GM18502 (cell line): ENCODE data around the gene LRIG2.
"Not testable (repeated sequence)": the region's sequence is repeated elsewhere in the genome, so short reads cannot be mapped to it uniquely, and the experiment has no call there.

Source experiments
- ATAC-seq: cut with Tn5 transposase; IDR thresholded peaks from one replicate; pipeline ENCODE4 v1.9.1; 2021; ENCODE audit warnings: mild to moderate bottlenecking; ENCODE audit not compliant: unreplicated experiment, poor library complexity

The LRIG2 gene

GRCh38 chr1:113072757-113073478, at the start of gene LRIG2:
LRIG2 (plus strand) TSS chr1:113073198; CDS start chr1:113073407, 209 bp downstream.
- ATAC-seq: peak; percentile 96

GRCh38 chr1:113023316-113023715, 49.7 kb upstream of the LRIG2 start:
- ATAC-seq: not testable (repeated sequence)

DNA sequence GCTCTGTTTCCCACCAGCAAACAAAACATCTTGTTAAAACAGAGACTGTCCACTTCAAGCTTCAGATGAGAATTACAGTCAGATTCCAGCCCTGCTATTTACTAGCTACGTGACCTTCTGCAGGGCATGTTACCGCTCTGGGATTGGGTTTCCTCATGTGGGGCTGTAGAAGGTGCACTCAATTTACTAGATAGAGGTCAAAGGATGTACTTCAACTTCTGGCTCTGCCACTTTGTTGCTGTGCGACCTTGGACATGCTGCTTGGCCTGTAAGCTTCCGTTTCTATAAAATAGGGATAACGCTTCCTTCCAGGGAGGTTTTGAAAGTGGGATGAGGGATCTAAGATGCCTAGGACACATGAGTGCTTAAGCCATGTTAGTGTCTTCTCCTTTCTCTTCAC, 46.0 kb upstream of the LRIG2 start:
- ATAC-seq: no peak

DNA sequence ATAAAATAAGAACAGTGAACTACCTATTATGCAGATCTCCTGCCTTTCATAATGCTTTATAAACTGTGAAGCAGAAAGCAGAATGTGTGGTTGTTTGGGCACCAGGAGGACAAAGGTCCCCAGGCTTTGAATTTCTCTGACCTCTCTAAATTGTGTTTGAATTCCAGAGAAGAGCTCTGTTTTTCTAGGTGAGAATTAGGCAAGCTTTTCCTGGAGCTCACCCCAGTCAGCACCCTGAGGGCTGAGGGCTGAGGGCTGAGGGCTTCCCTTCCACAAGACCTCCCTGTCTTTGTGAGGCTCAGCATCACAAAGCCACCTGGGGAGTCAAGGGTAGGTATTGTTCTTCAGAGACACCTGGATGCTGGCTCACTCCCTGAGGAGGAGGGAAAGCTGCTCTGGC, 45.5 kb upstream of the LRIG2 start:
- ATAC-seq: no peak

DNA sequence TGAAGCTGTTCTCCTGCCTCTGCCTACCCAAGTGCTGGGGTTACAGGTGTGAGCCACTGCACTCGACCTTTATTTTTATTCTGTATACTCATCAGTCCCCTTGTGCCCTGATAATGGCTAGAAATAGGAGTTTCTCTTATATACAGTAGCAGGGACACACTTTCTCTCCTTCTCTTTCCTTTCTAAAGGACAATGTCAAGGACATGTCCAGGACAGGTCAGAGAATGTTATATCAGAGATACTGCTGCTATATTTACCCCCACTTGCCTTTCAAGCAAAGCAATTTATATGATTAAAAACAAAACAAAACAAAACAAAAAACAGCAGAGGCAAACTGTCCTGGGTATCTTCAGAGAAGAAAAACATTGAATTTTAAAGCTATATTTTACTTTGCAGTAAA, 43.2 kb upstream of the LRIG2 start:
- ATAC-seq: no peak

- peak; percentile 63 for ATAC-seq
These were observed 41.6 kb upstream of the LRIG2 start for GRCh38 chr1:113031171-113031933.

DNA sequence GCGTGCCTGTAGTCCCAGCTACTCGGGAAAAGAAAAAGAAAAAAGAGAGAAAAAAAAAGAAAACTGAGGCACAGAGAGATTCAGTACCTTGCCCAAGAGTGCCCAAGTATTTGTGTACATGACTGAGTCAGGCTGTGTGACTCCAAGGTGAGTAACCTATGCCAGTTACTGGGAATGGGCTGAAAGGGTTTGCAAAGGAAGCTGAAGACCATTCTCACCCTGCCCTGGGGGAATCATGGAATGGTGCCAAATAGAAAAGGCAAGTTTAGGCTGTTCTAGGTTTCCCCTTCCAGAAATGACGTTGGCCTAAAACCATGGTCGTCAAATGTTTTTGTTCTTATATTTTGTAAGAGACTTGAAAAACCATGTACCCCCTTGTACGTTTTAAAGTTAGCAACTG, 37.9 kb upstream of the LRIG2 start:
- no peak for ATAC-seq

GRCh38 chr1:113036639-113037321, 36.2 kb upstream of the LRIG2 start:
- ATAC-seq: no peak

DNA sequence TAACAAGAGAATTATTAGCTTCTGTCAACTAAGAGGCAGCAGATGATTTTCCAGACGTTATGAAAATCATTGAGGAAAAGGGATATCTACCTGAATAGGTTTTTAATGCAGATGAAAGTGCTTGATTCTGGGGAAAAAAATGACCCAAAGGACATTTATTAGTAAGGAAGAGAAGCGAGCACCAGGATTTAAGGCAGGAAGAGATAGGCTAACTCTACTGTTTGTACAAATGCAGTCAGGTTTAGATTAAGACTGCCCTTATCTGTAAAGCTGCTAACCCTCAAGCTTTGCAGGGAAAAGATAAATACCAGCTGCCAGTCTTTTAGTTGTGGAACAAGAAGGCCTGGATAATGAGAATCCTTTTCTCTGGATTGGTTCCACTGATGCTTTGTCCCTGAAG, 33.0 kb upstream of the LRIG2 start:
- ATAC-seq: no peak

DNA sequence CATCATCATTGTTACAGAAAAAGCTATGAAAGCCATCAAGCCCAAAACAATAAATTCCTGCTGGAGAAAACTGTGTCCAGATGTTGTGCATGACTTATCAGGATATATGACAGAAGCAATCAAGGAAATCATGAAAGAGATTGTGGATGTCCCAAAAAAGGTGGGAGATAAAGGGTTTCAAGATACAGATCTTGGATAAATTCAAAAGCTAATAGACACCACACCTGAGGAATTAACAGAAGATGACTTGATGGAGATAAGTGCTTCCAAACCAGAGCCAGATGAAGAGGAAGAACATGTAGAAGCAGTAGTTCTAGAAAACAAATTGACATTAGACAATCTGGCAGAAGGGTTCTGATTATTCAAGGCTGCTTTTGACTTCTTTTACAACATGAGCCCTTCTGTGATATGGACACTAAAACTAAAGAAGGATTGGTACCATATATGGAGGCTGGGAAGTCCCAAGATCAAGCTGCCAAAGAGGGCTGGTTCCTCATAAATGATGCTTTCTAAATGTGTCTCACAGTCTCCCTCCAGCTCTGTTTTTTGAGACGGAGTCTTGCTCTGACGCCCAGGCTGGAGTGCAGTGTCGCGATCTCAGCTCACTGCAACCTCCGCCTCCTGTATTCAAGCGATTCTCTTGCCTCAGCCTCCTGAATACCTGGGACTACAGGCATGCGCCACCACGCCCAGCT, 32.1 kb upstream of the LRIG2 start:
- ATAC-seq: no peak

- peak; percentile 10 for ATAC-seq
These were observed 31.3 kb upstream of the LRIG2 start for GRCh38 chr1:113041569-113042284.

DNA sequence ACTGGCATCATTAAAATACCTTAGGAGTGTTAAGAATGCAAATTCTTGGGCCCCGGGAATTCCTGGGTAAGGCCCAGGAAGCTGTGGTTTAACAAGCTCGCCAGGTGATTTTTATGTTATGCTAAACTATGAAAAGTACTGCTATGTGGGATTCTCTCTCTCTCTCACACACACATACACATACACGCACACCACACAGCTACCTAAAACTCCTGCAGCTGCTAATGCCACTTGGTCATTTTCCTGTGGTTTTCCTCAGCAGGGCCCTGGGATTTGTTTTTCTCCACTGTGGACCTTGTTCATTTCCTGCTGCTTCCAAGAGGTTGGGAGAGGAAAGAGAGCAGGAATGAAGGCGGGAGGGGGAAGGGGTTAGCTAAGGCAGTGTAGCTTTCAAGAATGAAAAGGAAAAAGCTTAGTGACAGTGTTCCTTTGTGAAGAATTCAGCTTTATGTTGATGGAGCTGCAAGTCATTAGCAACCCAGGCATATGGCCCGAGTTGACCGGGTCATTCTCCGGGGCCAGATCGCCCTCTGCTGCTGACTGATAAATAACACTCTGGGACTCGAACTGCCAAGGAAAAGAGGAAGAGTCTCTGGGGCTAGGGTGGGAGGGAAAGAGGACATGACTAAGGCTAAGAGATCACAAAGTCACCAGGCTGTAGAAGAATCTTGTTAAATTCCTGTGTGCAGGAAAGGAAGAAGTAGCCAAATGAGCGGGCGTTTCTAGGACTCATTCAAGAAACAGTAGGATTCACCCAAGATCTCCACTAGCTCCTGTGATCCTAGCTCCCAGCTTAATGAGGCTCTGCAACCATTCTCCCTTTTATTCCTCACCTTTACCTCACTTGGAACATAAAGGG, 30.5 kb upstream of the LRIG2 start:
- peak; percentile 80 for ATAC-seq

DNA sequence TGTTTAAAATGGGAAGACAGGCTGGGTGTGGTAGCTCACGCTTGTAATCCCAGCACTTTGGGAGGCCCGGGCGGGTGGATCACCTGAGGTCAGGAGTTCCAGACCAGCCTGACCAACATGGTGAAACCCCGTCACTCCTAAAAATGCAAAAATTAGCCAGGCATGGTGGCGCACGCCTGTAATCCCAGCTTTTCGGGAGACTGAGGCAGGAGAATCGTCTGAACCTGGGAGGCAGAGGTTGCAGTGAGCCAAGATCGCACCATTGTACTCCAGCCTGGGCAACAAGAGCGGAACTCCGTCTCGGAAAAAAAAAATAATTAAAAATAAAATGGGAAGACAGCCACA, 29.9 kb upstream of the LRIG2 start:
- not testable (repeated sequence) for ATAC-seq

DNA sequence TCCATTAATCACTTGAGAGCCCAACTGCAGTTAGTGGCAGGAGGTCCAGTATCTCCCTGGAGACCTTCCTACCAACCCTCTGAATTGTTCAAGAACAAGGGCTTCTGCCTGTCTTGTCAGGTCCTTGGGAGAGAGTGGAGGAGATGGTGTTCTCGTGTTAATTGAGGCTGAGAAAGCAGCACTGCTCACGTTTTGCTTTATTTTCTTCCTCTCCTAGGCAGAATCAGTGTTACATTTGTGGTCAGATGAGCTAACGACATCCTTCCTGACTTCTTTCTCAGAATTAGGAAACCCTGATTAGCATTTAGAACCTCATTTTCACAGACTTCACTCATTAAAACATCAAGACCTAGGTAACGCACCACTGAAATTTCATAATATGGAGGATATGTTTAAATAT, 26.4 kb upstream of the LRIG2 start:
- ATAC-seq: no peak

GRCh38 chr1:113048064-113048463, 24.9 kb upstream of the LRIG2 start:
- ATAC-seq: no peak

DNA sequence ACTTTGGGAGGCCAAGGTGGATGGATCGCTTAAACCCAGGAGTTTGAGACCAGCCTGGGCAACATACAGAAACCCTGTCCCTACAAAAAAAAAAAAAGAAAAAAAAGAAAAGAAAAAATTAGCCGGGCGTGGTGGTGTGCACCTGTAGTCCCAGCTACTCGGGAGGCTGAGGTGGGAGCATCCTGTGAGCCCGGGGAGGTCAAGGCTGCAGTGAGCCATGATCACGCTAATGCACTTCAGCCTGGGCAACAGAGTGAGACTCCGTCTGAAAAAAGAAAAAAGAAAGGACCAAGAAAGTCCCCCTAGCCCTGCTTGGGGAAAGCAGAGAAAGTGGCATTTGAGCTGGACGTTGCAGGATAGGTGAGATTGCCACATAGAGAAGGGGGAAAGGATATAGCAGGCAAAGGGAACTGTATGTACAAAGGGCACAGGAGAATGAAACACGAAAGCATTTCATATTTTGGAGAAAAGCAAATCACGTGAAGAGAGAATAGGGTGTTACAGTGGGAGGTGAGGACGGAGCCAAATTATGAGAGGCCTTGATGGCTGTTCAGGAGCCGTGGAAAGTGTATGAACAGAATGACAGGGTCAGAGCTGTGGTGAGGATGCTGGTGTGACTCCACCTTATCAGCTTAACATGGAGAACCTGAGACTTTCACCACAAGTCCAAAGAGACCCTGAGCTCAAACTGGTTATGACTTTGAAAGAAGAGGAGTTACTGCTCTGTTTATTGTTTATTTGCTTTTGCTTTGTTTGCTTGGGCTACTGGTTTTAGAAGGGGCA, 19.5 kb upstream of the LRIG2 start:
- ATAC-seq: no peak

DNA sequence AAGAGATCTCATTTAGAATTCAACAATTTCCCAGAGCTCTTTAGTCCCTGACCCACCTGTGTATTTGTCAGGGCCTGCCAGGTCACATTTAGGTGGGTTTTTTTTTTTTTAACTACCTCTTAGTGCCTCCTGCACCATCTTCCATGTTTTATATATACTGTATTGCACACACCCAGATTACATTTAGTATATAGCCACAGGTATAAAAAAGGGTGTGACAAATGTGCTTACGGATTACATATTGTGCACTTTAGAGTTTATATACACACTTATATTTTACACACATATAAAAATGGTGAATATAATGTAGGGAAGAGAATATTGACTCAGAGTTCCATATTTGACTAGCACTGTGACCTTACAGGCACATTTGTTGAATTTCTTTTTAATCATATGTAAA, 17.4 kb upstream of the LRIG2 start:
- ATAC-seq: no peak

- ATAC-seq: no peak
These were observed 16.0 kb upstream of the LRIG2 start for GRCh38 chr1:113057006-113057405.
